Measurements from ENCODE around the gene SMARCA4.

SMARCA4 gene

GRCh38 chr19:11033251-11033650 is 72.4 kb downstream of the SMARCA4 start:
- DNase-seq (ENCODE audit: low read depth in 2 of 2, low spot score in 1 of 2), result no peak

GRCh38 chr19:11033763-11034162 is 72.9 kb downstream of the SMARCA4 start:
- no peak for DNase-seq (ENCODE audit: low read depth in 2 of 2, low spot score in 1 of 2)

GRCh38 chr19:11034449-11035213 is 73.8 kb downstream of the SMARCA4 start:
- no peak for DNase-seq (ENCODE audit: low read depth in 2 of 2, low spot score in 1 of 2)

GRCh38 chr19:11035441-11036377 is 74.9 kb downstream of the SMARCA4 start:
- DNase-seq (ENCODE audit: low read depth in 2 of 2, low spot score in 1 of 2), result peak; percentile 72 to 76

DNA sequence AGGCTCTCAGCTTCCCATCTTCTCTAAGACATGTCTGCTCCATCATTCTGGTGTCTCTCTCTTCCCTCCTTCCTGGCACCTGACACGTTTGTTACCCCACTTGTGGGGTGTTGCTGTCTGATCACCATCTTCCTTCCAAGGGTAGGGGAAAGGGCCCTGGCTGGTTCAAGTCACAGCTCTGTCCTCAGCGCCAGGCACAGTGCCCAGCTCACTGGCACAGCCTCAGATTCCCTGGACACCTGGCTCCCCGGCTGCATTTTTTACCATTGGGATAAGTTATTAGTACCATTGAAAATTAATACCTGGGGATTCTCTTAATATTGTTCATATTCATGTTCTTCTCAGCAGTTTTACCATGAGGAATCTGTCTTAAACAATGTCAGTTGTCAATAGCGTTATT is 77.7 kb downstream of the SMARCA4 start:
- no peak for DNase-seq (ENCODE audit: low read depth in 2 of 2, low spot score in 1 of 2)

DNA sequence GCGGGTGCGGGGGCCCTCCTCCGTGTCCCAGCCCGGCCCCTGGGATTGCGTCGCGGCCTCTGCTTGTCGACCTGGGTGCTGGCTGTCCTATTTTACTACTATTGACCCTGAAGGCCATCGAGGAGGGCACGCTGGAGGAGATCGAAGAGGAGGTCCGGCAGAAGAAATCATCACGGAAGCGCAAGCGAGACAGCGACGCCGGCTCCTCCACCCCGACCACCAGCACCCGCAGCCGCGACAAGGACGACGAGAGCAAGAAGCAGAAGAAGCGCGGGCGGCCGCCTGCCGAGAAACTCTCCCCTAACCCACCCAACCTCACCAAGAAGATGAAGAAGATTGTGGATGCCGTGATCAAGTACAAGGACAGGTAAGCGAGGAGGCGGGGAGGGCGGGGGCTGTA is 80.4 kb downstream of the SMARCA4 start:
- no peak for DNase-seq (ENCODE audit: low read depth in 2 of 2, low spot score in 1 of 2)

GRCh38 chr19:11041966-11042627 is 81.3 kb downstream of the SMARCA4 start:
- DNase-seq (ENCODE audit: low read depth in 2 of 2, low spot score in 1 of 2), result no peak

- no peak for DNase-seq (ENCODE audit: low read depth in 2 of 2, low spot score in 1 of 2)
Measured at GRCh38 chr19:11044431-11044830, 83.6 kb downstream of the SMARCA4 start.

GRCh38 chr19:11045536-11045935 is 84.7 kb downstream of the SMARCA4 start:
- DNase-seq (ENCODE audit: low read depth in 2 of 2, low spot score in 1 of 2), result no peak

GRCh38 chr19:11046605-11047354 is 86.0 kb downstream of the SMARCA4 start:
- no peak for DNase-seq (ENCODE audit: low read depth in 2 of 2, low spot score in 1 of 2)

DNA sequence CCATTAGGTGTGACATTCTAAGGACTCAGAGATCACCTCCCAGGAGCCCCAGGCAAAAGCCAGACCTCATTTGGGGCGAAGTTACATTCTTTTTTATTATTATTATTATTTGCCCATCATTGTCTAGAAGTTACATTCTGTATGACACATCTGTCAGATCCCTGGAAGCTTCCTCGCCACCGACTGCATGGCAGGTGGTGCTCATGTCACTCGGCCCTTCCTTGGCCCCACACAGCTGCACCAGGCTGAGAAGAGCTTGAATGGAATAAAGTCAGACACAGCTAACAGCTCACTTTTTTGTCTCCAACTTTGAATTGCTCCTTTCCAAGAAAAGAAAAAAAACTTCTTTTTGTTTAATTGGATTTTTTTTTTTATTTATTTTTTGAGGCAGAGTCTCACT is 87.0 kb downstream of the SMARCA4 start:
- no peak for DNase-seq (ENCODE audit: low read depth in 2 of 2, low spot score in 1 of 2)

GRCh38 chr19:11050323-11051114 is 89.7 kb downstream of the SMARCA4 start:
- no peak for DNase-seq (ENCODE audit: low read depth in 2 of 2, low spot score in 1 of 2)

- no peak for DNase-seq (ENCODE audit: low read depth in 2 of 2, low spot score in 1 of 2)
Measured at GRCh38 chr19:11053817-11054195, 93.0 kb downstream of the SMARCA4 start.

- no peak for DNase-seq (ENCODE audit: low read depth in 2 of 2, low spot score in 1 of 2)
Measured at GRCh38 chr19:11054200-11054599, 93.4 kb downstream of the SMARCA4 start.

GRCh38 chr19:11054628-11055027 is 93.8 kb downstream of the SMARCA4 start:
- DNase-seq (ENCODE audit: low read depth in 2 of 2, low spot score in 1 of 2), result no peak

- DNase-seq (ENCODE audit: low read depth in 2 of 2, low spot score in 1 of 2), result no peak
Measured at GRCh38 chr19:11058246-11059030, 97.6 kb downstream of the SMARCA4 start.

DNA sequence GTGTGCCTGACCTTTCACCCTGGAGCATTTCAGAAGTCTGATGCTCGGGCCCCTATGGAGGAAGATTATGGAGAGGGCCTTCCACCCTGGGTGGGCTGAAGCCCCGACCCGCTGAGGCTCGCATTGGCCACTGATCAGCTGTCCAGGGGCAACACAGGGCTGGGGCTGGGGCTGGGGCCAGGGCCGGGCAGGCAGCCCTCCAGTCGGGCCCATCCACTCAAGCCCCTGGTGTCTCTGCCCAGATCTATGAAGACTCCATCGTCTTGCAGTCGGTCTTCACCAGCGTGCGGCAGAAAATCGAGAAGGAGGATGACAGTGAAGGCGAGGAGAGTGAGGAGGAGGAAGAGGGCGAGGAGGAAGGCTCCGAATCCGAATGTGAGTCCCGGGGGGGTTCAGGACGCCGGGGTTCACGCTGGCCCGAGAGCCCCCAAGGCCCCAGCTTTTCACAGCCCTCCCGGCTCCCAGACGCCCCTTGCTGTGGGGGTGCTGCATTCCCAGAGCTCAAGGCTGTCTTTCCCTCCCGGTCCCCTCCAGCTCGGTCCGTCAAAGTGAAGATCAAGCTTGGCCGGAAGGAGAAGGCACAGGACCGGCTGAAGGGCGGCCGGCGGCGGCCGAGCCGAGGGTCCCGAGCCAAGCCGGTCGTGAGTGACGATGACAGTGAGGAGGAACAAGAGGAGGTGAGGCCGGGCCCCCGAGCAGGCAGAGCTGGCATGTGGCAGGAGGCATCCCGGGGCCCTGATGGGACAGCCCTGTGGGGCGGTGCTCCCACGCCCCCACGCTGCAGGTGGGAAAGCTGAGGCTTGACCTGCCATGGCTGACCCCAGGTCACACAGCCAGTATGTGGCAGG is 98.9 kb downstream of the SMARCA4 start:
- DNase-seq (ENCODE audit: low read depth in 2 of 2, low spot score in 1 of 2), result no peak

GRCh38 chr19:11061952-11062351 is 101.1 kb downstream of the SMARCA4 start:
- DNase-seq (ENCODE audit: low read depth in 2 of 2, low spot score in 1 of 2), result no peak
